HG03045 (cell line): Measurements from ENCODE around the gene PXK.

ENCODE experiments used
- ATAC-seq: cut with Tn5 transposase; IDR thresholded peaks from one replicate; pipeline ENCODE4 v1.9.1; 2021; ENCODE audit warnings: mild to moderate bottlenecking, moderate library complexity; ENCODE audit not compliant: unreplicated experiment

PXK gene

GRCh38 chr3:58346368-58346767 is 13.7 kb downstream of the PXK start:
- ATAC-seq = no peak

- ATAC-seq = no peak
Observed at GRCh38 chr3:58347984-58348383, 15.3 kb downstream of the PXK start.

- ATAC-seq = peak; percentile 78
Observed at GRCh38 chr3:58349792-58350626, 17.3 kb downstream of the PXK start.

GRCh38 chr3:58350627-58351013 is 17.9 kb downstream of the PXK start:
- no peak for ATAC-seq

GRCh38 chr3:58351920-58352319 is 19.2 kb downstream of the PXK start:
- ATAC-seq = no peak

- no peak for ATAC-seq
Observed at GRCh38 chr3:58352626-58353025, 19.9 kb downstream of the PXK start.

GRCh38 chr3:58353722-58354553 is 21.2 kb downstream of the PXK start:
- ATAC-seq = no peak

- peak; percentile 67 for ATAC-seq
Observed at GRCh38 chr3:58355179-58355578, 22.5 kb downstream of the PXK start.

- no peak for ATAC-seq
Observed at GRCh38 chr3:58356054-58356453, 23.4 kb downstream of the PXK start.

GRCh38 chr3:58357402-58357801 is 24.7 kb downstream of the PXK start:
- ATAC-seq = no peak

GRCh38 chr3:58358092-58358491 is 25.4 kb downstream of the PXK start:
- no peak for ATAC-seq

GRCh38 chr3:58358808-58359207 is 26.1 kb downstream of the PXK start:
- ATAC-seq = no peak

GRCh38 chr3:58359621-58360020 is 26.9 kb downstream of the PXK start:
- no peak for ATAC-seq

GRCh38 chr3:58361866-58362265 is 29.2 kb downstream of the PXK start:
- ATAC-seq = no peak

- ATAC-seq = no peak
Observed at GRCh38 chr3:58366699-58367098, 34.0 kb downstream of the PXK start.

GRCh38 chr3:58369038-58369437 is 36.3 kb downstream of the PXK start:
- no peak for ATAC-seq

GRCh38 chr3:58369876-58370275 is 37.2 kb downstream of the PXK start:
- no peak for ATAC-seq

- ATAC-seq = no peak
Observed at GRCh38 chr3:58370407-58370806, 37.7 kb downstream of the PXK start.

- no peak for ATAC-seq
Observed at GRCh38 chr3:58371754-58372153, 39.1 kb downstream of the PXK start.

GRCh38 chr3:58375254-58375653 is 42.6 kb downstream of the PXK start:
- ATAC-seq = no peak

- no peak for ATAC-seq
Observed at GRCh38 chr3:58377168-58377567, 44.5 kb downstream of the PXK start.

- no peak for ATAC-seq
Observed at GRCh38 chr3:58377750-58378149, 45.1 kb downstream of the PXK start.
